ENCODE measurements around the gene S100A6.

DNA sequence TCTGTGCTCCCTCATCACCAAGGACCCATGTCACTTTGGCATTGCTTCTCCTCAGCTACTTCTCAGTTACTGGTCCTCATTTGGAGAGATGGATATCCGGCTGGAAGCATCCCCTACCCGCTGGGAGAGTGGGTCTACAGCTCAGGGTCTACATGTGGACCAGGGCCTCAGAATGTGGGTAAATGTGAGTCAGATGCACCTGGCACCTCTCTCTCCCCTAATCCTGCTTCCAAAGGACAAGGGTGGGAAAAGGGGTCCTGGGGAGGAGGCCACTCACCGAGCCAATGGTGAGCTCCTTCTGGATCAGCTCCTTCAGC lies 908 bp downstream of the S100A6 start:
- TF ChIP-seq, protein P1, sequence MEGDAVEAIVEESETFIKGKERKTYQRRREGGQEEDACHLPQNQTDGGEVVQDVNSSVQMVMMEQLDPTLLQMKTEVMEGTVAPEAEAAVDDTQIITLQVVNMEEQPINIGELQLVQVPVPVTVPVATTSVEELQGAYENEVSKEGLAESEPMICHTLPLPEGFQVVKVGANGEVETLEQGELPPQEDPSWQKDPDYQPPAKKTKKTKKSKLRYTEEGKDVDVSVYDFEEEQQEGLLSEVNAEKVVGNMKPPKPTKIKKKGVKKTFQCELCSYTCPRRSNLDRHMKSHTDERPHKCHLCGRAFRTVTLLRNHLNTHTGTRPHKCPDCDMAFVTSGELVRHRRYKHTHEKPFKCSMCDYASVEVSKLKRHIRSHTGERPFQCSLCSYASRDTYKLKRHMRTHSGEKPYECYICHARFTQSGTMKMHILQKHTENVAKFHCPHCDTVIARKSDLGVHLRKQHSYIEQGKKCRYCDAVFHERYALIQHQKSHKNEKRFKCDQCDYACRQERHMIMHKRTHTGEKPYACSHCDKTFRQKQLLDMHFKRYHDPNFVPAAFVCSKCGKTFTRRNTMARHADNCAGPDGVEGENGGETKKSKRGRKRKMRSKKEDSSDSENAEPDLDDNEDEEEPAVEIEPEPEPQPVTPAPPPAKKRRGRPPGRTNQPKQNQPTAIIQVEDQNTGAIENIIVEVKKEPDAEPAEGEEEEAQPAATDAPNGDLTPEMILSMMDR (IDR thresholded peaks at IDR 0.05) = no peak
- no peak for TF ChIP-seq POLR2A (IDR thresholded peaks at IDR 0.05)
- TF ChIP-seq POLR2AphosphoS5 (IDR thresholded peaks at IDR 0.05) = no peak
- no peak for TF ChIP-seq EP300 (IDR thresholded peaks at IDR 0.05; ENCODE audit: low read depth)
